GM21619 (cell line): ENCODE measurements around the gene SCRG1.

Experiments used
- ATAC-seq: cut with Tn5 transposase; IDR thresholded peaks from one replicate; pipeline ENCODE4 v1.9.1; 2021; ENCODE audit not compliant: unreplicated experiment

The SCRG1 gene

GRCh38 chr4:173398779-173399415, at the start of gene SCRG1:
TSS of gene SCRG1 (minus strand) at chr4:173399116. CDS start at chr4:173391414, 7,702 bp downstream.
- no peak for ATAC-seq

GRCh38 chr4:173448103-173448502, 49.2 kb upstream of the SCRG1 start:
- no peak for ATAC-seq

GRCh38 chr4:173446416-173446815, 47.5 kb upstream of the SCRG1 start:
- ATAC-seq, result peak; percentile 92

- no peak for ATAC-seq
Measured at GRCh38 chr4:173443121-173443520, 44.2 kb upstream of the SCRG1 start.

GRCh38 chr4:173442223-173442932, 43.5 kb upstream of the SCRG1 start:
- ATAC-seq, result no peak

GRCh38 chr4:173440888-173441287, 42.0 kb upstream of the SCRG1 start:
- no peak for ATAC-seq

GRCh38 chr4:173436771-173437265, 37.9 kb upstream of the SCRG1 start:
- ATAC-seq, result no peak

GRCh38 chr4:173436149-173436579, 37.2 kb upstream of the SCRG1 start:
- no peak for ATAC-seq

GRCh38 chr4:173434231-173434630, 35.3 kb upstream of the SCRG1 start:
- no peak for ATAC-seq

DNA sequence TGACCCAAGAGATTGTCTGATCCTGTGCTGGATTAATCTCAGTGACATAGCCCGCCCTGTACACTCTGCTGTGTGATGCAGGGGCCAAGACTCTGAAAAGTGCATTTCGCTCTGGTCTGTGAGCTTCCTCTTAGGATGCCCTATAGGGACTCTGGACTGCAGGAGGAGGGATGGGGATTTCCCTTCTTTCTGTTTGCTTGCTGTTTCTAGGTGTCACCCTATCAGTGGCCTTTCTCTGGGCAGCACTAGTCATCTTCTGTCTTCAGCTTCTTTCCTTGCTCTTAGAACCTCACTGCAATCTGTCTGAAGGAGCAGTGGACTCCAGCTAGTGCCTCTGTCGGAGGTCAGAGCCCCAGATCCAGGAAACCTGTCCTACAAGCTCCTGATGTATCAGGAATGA, 34.5 kb upstream of the SCRG1 start:
- ATAC-seq, result no peak

GRCh38 chr4:173432430-173432829, 33.5 kb upstream of the SCRG1 start:
- ATAC-seq, result peak; percentile 72

- ATAC-seq, result no peak
Measured at GRCh38 chr4:173426064-173426463, 27.1 kb upstream of the SCRG1 start.

DNA sequence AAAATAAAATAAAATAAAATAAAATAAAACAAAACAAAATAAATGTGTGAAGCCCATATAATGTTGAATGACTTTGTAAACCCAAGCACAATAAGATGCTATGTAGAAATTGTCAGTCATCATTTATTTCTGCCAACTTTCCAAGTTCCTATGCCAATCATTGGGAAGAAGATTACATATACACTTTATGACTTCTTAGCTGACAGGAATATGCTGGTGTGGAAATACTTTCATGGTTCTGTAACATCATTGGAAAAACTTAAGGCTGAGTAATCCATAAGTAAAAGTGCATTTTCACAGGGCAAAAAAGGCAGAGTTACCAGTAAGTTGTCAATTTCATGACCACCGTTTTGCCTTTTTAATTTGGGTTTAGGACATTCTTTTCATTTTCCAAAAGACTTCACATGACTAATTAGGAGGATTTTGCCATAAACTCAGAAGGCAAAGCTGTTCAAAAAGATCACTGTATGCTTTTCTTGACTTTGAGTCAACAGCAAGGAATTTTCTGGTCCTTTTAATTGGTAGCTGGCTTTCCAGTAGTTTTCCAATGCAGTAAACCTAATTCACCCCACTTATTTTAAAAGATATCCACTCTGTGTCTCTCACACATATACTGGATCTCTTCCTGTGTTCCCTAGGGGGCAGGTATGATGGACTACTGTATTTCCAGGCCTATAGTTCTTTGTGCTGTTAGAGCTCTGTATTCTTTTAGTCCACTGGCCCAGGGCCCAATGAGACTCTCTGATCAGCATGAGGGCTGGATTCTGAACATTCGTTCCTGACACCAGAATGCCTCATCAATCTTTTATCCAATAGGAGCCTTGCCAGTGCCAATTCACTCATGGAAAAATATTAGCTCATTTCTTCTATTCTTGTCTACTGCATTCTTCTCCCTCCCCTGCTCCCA, 26.2 kb upstream of the SCRG1 start:
- ATAC-seq, result no peak

- ATAC-seq, result no peak
Measured at GRCh38 chr4:173420801-173421200, 21.9 kb upstream of the SCRG1 start.

- ATAC-seq, result peak; percentile 40
Measured at GRCh38 chr4:173420324-173420752, 21.4 kb upstream of the SCRG1 start.

DNA sequence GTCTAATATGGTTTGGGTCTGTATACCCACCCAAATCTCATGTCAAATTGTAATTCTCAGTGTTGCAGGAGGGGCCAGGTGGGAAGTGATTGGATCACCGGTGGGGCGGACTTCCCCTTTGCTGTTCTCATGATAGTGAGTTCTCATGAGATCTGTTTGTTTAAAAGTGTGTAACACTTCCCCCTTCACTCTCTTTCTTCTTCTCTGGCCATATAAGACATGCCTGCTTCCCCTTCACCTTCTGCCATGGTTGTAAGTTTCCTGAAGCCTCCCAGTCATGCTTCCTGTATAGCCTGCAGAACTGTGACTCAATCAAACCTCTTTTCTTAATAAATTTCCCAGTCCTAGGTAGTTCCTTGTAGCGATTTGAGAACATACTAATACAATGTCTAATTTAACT, 19.7 kb upstream of the SCRG1 start:
- ATAC-seq, result no peak

DNA sequence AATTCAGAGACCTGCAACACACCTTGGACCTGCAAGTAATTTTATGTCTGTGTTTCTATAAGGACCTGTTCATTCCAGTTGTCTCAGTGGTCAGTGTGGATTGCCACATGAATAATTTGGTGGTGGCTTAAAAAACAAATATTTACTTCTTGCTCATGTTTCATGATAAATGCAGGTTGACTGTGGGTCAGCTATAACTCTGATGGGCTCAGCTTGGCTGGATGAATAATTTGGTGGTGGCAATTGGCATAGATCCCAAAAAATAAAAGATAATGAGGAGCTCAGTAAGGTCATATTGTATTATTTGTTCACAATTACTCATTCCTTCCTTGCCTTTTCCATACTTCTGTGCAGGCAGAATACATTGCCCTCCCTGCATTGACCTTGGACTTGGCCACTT, 18.9 kb upstream of the SCRG1 start:
- no peak for ATAC-seq

GRCh38 chr4:173415885-173416653, 17.2 kb upstream of the SCRG1 start:
- ATAC-seq, result no peak

GRCh38 chr4:173415092-173415491, 16.2 kb upstream of the SCRG1 start:
- ATAC-seq, result no peak

DNA sequence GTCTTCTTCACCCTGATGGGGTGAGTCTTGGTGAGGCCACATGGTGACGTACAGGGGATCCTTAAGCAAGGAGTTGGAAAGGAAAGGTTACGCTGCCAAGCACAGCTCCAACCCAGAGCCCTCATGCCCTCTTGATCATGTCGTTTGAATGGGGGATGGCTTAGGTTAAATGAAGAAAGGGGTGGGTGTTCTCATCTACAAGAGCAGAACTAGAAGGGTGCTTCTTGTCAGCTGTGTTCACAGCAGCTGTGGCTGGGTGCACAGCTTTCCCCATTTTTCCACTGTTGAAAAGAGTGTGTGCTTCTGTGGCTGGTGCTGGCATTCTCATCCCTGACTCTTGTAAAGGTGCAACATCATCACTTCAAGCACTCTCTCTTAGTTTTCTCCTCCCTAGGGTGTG, 15.5 kb upstream of the SCRG1 start:
- no peak for ATAC-seq

- no peak for ATAC-seq
Measured at GRCh38 chr4:173413036-173413435, 14.1 kb upstream of the SCRG1 start.
